Pons (tissue), 1 donor: ENCODE results near the gene PUS3.
"Not testable (repeated sequence)": the region's sequence is repeated elsewhere in the genome, so short reads cannot be mapped to it uniquely, and the experiment has no call there.

Experiments used
- DNase-seq: peaks from one replicate; pipeline ENCODE4 v3.0.0-alpha.2; 2016; ENCODE audit warnings: low spot score

The PUS3 gene

GRCh38 chr11:125865354-125865753, 37.7 kb downstream of the PUS3 start:
- not testable (repeated sequence) for DNase-seq

GRCh38 chr11:125862786-125863185, 40.2 kb downstream of the PUS3 start:
- DNase-seq: not testable (repeated sequence)

GRCh38 chr11:125857670-125858069, 45.3 kb downstream of the PUS3 start:
- not testable (repeated sequence) for DNase-seq

- DNase-seq: no peak
These were observed 56.8 kb downstream of the PUS3 start for GRCh38 chr11:125846188-125846587.
